RPMI7951 (cell line): ENCODE data around the gene RIMBP2. TPM values are rescaled to one million over a fixed set of nuclear protein-coding genes. Genes with fewer than 3 reads are reported as not detected.

Source experiments
- DNase-seq: peaks from one replicate; pipeline ENCODE4 v3.0.0-alpha.2; 2012; ENCODE audit warnings: low read depth
- total RNA-seq: library from RNA; depleted of rRNA; stranded (reverse); fragments of >200 nt; shearing (Covaris generic); gene quantifications from 2 replicates; pipeline ENCODE4 v1.2.3, GENCODE V29; 2014; rRNA removed

RIMBP2 gene
- total RNA-seq, 1 experiment from 2014 or later = not detected

DNA sequence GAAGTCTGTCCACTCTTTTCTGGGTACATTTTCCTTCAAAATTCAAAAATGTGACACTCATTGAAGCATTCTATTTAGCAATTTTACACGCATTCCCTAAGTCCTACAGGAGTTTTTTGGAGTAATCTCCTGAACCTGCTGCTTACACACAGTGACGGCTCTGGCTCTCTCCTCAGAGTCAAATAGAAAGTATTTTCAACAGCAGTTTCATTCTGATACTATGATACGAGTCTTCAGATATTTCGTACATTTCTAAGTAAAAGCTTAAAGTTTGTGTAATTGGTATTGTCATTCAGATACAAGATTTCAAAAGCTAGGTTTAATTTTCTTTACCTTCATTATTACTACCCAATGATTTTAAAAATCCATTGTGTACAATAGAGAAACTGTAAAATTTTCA is 342.0 kb downstream of the RIMBP2 start:
- no peak for DNase-seq

GRCh38 chr12:130372936-130373335 is 343.2 kb downstream of the RIMBP2 start:
- no peak for DNase-seq

GRCh38 chr12:130371296-130371695 is 344.8 kb downstream of the RIMBP2 start:
- no peak for DNase-seq

DNA sequence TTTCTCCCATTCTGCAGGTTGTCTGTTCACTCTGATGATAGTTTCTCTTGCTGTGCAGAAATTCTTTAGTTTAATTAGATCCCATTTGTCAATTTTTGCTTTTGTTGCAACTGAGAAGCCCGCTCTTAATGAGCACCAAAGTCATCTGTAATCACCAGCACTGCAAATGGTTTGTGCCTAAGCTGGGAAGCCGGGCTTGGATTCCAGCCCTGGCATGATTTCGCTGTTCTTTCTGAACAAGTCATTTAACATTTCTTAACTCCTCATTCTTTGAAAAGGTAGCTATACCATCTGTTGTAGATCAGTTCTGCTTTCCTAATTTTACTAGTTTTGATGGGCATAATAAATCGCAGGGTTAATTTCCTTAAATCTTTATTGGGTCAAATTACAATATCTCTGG is 346.3 kb downstream of the RIMBP2 start:
- no peak for DNase-seq

DNA sequence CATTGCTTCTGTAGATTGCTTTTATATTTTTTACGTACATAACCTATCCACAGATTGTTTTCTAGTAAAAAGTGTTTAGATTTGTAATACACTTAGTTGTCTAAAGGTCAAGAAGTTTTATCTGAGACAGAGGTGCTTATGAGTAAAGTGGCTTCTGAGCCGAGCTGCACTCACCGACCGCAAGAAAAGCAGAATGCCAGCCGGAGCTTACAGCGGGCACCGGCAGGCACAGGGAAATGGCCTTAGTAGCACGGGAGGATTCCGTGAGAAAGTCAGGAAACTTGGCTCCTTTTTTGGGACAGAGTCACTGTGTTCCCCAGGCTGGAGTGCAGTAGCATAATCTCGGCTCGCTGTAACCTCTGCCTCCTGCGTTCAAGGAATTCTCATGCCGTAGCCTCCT is 348.6 kb downstream of the RIMBP2 start:
- no peak for DNase-seq

DNA sequence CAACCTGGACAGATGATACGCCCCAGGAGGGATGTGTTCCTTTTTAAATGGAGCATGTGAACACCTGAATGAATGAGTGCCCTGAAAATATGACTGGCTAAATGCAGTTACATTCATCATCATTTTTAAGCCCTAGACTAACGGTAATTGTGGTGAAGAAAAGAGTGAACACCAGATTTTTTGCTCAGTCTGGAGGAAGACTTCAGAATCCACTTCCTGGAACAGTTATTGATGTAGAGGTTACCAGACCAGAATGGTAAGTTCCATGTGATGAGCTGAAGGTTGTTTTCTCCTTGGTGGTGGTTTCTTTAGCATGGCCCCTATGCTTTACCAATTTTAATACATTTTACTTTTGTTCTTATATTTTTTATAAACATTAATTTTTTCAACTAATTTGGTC is 349.1 kb downstream of the RIMBP2 start:
- DNase-seq = no peak

- DNase-seq = no peak
These were observed 349.9 kb downstream of the RIMBP2 start for GRCh38 chr12:130366159-130366558.

GRCh38 chr12:130364578-130364977 is 351.5 kb downstream of the RIMBP2 start:
- no peak for DNase-seq

DNA sequence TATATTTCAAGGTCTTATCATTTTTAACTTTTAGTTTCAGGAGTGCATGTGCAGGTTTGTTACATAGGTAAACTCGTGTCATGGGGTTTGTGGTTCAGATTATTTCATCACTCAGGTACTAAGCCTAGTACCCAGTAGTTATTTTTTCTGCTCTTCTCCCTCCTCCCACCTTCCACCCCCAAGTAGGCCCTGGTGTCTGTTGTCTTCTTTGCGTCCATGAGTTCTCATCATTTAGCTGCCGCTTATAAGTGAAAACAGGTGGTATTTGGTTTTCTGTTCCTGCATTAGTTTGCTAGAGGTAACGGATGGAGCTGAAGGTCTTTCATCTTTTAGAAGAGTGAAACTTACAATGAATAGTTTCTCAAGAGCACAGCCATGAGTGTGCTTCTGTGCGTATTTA is 354.0 kb downstream of the RIMBP2 start:
- DNase-seq = no peak

GRCh38 chr12:130357729-130358330 is 358.3 kb downstream of the RIMBP2 start:
- DNase-seq = no peak

DNA sequence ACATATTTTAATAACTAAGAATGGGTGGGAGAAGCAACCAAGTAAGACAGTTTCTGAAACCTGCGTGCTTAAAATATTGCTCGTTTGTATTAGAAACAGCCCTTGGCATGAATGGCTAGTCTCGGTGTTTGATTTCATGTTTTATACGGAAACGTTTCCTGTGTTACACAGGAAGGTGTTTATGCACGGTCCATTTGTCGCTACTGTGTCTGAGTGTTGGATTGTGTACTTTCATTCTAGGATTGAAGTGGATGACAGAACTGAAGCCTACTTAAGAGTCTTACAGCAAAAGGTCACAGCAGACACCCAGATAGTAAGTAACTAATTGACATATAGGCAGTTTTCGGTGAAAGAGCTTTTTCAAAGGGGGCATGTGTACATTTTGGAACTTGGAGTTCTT is 358.9 kb downstream of the RIMBP2 start:
- no peak for DNase-seq

DNA sequence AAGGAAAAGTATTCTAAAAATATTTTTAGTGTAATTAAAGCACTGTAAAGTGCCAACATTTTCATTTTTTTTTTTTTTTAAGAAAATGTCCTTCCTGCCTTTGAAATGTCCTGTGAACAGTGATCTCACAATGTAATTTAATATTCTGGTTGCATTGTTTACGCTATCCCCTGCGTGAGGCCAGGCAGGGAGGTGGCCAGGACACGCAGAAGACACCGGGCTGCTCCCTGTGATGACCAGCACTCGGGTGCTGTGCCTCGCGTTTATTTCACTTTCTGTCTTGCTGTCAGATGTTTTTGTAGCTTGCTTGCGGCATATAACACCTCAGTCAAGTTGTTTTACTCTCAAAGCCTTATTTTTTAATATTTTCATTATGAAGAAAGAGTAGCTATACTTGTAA is 359.9 kb downstream of the RIMBP2 start:
- no peak for DNase-seq

DNA sequence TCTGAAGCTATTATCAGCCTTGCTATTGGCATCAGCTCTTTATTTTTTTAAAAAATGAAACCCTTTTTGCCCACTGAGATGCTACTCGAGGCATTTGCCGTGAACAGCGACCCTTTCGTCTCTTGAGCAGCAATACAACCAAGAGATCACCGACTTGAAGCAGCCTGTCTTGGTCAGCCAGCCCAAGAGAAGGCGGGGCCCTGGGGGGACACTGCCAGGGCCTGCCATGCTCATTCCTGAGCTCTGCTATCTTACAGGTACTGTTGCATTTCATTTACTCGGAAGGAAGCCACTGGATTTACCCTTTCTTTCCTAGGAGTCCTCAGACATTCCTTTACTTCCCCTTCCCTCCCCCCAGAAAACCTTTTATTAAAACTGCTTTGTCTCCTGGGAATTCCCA is 361.7 kb downstream of the RIMBP2 start:
- no peak for DNase-seq

DNA sequence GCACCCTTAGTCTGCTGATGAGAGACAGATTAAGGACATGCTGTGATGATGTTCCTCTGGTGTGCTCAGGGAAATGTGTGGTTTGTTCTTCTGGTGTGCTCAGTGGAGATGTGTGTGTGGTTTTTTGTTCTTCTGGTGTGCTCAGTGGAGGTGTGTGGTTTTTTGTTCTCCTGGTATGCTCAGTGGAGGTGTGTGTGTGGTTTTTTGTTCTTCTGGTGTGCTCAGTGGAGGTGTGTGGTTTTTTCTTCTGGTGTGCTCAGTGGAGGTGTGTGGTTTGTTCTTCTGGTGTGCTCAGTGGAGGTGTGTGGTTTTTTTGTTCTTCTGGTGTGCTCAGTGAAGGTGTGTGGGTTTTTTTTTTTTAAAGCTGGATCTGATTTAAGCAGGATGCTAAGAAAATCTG is 363.0 kb downstream of the RIMBP2 start:
- DNase-seq = no peak

DNA sequence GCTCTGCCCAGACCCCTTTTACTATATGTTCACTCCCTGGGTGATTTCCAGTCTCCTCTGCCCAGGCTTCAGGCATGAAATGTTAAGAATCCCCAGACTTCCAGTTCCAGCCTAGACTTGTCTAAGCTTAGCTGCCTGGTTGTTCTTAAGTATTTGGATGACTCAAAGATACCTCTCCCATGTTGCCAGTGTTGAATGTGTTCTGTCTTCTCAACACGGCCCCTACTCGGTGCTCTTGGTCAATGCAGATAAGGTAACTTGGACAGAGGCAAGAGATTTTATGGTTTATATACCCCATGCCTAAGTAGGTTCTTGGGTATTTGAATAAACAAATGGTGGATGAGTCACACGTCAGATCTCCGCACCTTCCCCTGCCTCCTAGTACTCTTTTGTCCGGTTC is 364.8 kb downstream of the RIMBP2 start:
- no peak for DNase-seq

GRCh38 chr12:130350715-130351114 is 365.4 kb downstream of the RIMBP2 start:
- no peak for DNase-seq

DNA sequence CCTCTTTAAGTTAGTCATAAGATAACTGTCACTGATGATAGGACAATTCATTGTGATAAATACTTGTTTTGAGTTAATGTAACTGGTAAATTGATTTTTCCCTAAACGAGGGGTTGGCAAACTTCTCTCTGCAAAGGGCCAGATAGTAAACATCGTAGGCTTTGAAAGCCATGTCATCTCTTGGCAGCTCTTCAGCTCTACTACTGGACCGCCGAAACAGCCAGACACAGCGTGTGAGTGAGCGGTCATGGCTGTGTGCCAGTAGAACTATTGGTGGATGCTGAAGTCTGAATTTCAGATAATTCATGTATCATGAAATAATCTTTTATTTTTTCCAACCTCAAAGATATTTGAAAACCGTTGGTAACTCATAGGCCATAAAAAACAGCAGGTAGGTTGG is 368.5 kb downstream of the RIMBP2 start:
- DNase-seq = no peak

Other genes starting within 250 kb of the RIMBP2 start
- gene STX2, start 123.0 kb upstream of the RIMBP2 start, total RNA-seq = 28.1 and 29.7 TPM in 2 replicates
- gene RAN, start 155.8 kb upstream of the RIMBP2 start, total RNA-seq = 717 and 1,052 TPM in 2 replicates
- gene ADGRD1, start 237.6 kb upstream of the RIMBP2 start, total RNA-seq = not detected in 2 replicates